H9 (cell line): ENCODE measurements around the gene ARHGAP24. TPM values are rescaled to one million over a fixed set of nuclear protein-coding genes. Genes with fewer than 3 reads are reported as not detected.

Experiments
- DNase-seq: peaks from one replicate; pipeline ENCODE4 v3.0.0-alpha.2; 2017
- H2AFZ ChIP-seq: one replicate; pipeline ENCODE4 v1.6.1; 2013; ENCODE audit warnings: mild to moderate bottlenecking, low read length, control low read depth, moderate library complexity
- H2AK5ac ChIP-seq: 2 replicates; pipeline ENCODE4 v1.6.1; 2013; ENCODE audit warnings: low read length, control low read depth, mixed read lengths; ENCODE audit not compliant: insufficient read length
- H2BK120ac ChIP-seq: one replicate; pipeline ENCODE4 v1.6.1; 2013; ENCODE audit warnings: low read depth, mild to moderate bottlenecking, low read length, control low read depth, inconsistent platforms; ENCODE audit not compliant: poor library complexity, severe bottlenecking
- H2BK12ac ChIP-seq: 2 replicates; pipeline ENCODE4 v1.6.1; 2013; ENCODE audit warnings: low read length, control low read depth, mixed read lengths, low read depth; ENCODE audit not compliant: insufficient read length
- H2BK15ac ChIP-seq: 2 replicates; pipeline ENCODE4 v1.6.1; 2013; ENCODE audit warnings: low read depth, low read length, control low read depth
- H2BK20ac ChIP-seq: one replicate; pipeline ENCODE4 v1.6.1; 2013; ENCODE audit warnings: low read depth, mild to moderate bottlenecking, low read length, control low read depth, inconsistent platforms; ENCODE audit not compliant: poor library complexity, severe bottlenecking
- H2BK5ac ChIP-seq: 2 replicates; pipeline ENCODE4 v1.6.1; 2013; ENCODE audit warnings: low read length, control low read depth, mixed read lengths; ENCODE audit not compliant: insufficient read length
- H3K14ac ChIP-seq: 2 replicates; pipeline ENCODE4 v1.6.1; 2013; ENCODE audit warnings: low read length, control low read depth; ENCODE audit not compliant: insufficient read depth
- H3K18ac ChIP-seq: 2 replicates; pipeline ENCODE4 v1.6.1; 2013; ENCODE audit warnings: low read depth, mild to moderate bottlenecking, mixed read lengths, low read length, control low read depth; ENCODE audit not compliant: insufficient read length
- H3K23ac ChIP-seq: 2 replicates; pipeline ENCODE4 v1.6.1; 2013; ENCODE audit warnings: low read length, control low read depth, mixed read lengths, low read depth; ENCODE audit not compliant: insufficient read length
- H3K23me2 ChIP-seq: 2 replicates; pipeline ENCODE4 v1.6.1; 2013; ENCODE audit warnings: low read depth, mild to moderate bottlenecking, mixed read lengths, low read length, control low read depth; ENCODE audit not compliant: insufficient read length, poor library complexity, severe bottlenecking
- H3K27ac ChIP-seq: 2 replicates; pipeline ENCODE4 v1.5.1; 2013; ENCODE audit warnings: low read length, control low read depth, mixed read lengths, low read depth; ENCODE audit not compliant: insufficient read length
- H3K27me3 ChIP-seq: 2 replicates; pipeline ENCODE4 v1.6.1; 2013; ENCODE audit warnings: low read length, control low read depth, inconsistent platforms; ENCODE audit not compliant: insufficient read depth
- H3K4ac ChIP-seq: 2 replicates; pipeline ENCODE4 v1.6.1; 2013; ENCODE audit warnings: low read depth, mild to moderate bottlenecking, control low read depth, inconsistent platforms, low read length, moderate library complexity
- H3K4me1 ChIP-seq: 2 replicates; pipeline ENCODE4 v1.6.1; 2013; ENCODE audit warnings: low read length, control low read depth, inconsistent platforms; ENCODE audit not compliant: insufficient read depth
- H3K4me2 ChIP-seq: 2 replicates; pipeline ENCODE4 v1.6.1; 2013; ENCODE audit warnings: low read length, control low read depth, mixed read lengths; ENCODE audit not compliant: insufficient read length, insufficient read depth
- H3K56ac ChIP-seq: 2 replicates; pipeline ENCODE4 v1.6.1; 2013; ENCODE audit warnings: low read depth, mild to moderate bottlenecking, mixed read lengths, low read length, control low read depth; ENCODE audit not compliant: insufficient read length
- H3K79me1 ChIP-seq: 2 replicates; pipeline ENCODE4 v1.6.1; 2013; ENCODE audit warnings: low read depth, mild to moderate bottlenecking, moderate library complexity, low read length, control low read depth, inconsistent platforms; ENCODE audit not compliant: insufficient read depth, poor library complexity, severe bottlenecking
- H3K79me2 ChIP-seq: 2 replicates; pipeline ENCODE4 v1.6.1; 2013; ENCODE audit warnings: low read length, control low read depth, inconsistent platforms; ENCODE audit not compliant: insufficient read depth
- H3K9ac ChIP-seq: 2 replicates; pipeline ENCODE4 v1.6.1; 2013; ENCODE audit warnings: low read length, control low read depth, mixed read lengths; ENCODE audit not compliant: insufficient read length; ENCODE audit errors: extremely low read depth
- H3K9me3 ChIP-seq: one replicate; pipeline ENCODE4 v1.6.1; 2013; ENCODE audit warnings: low read depth, low read length, inconsistent platforms; ENCODE audit not compliant: control insufficient read depth
- H3T11ph ChIP-seq: one replicate; pipeline ENCODE4 v1.6.1; 2013; ENCODE audit warnings: mild to moderate bottlenecking, low read length, control low read depth, inconsistent platforms
- H4K20me1 ChIP-seq: one replicate; pipeline ENCODE4 v1.6.1; 2013; ENCODE audit not compliant: control insufficient read depth, insufficient read length, insufficient read depth
- H4K5ac ChIP-seq: 2 replicates; pipeline ENCODE4 v1.6.1; 2013; ENCODE audit warnings: low read depth, mild to moderate bottlenecking, mixed read lengths, low read length, control low read depth; ENCODE audit not compliant: insufficient read length
- H4K8ac ChIP-seq: replicated peaks from 2 replicates; pipeline ENCODE4 v1.6.1; 2013; ENCODE audit warnings: low read length, control low read depth, mixed read lengths, low read depth; ENCODE audit not compliant: insufficient read length
- H4K91ac ChIP-seq: 2 replicates; pipeline ENCODE4 v1.6.1; 2013; ENCODE audit warnings: low read depth, mild to moderate bottlenecking, moderate library complexity, mixed read lengths, low read length, control low read depth; ENCODE audit not compliant: insufficient read length
- H3K27ac Mint-ChIP-seq, 3 experiments: 2 replicates in 2 of 3; 3 replicates in 1 of 3; pipeline ENCODE4 v1.8.0; 2020 to 2021; ENCODE audit warnings: mixed read lengths in 3 of 3, mild to moderate bottlenecking in 1 of 3, moderate library complexity in 1 of 3
- H3K27me3 Mint-ChIP-seq: 2 replicates; pipeline ENCODE4 v1.8.0; 2021; ENCODE audit warnings: low read depth, mild to moderate bottlenecking, moderate library complexity, mixed read lengths
- H3K36me3 Mint-ChIP-seq, 3 experiments: 2 replicates in 2 of 3; 3 replicates in 1 of 3; pipeline ENCODE4 v1.8.0; 2020 to 2021; ENCODE audit warnings: low read depth in 3 of 3, mixed read lengths in 3 of 3; ENCODE audit not compliant: insufficient read depth in 1 of 3
- H3K4me1 Mint-ChIP-seq, 2 experiments: 2 replicates each; pipeline ENCODE4 v1.8.0; 2020; ENCODE audit warnings: mixed read lengths in 2 of 2
- H3K4me3 Mint-ChIP-seq, 2 experiments: 2 replicates in 1 of 2; 3 replicates in 1 of 2; pipeline ENCODE4 v1.8.0; 2020 to 2021; ENCODE audit warnings: mild to moderate bottlenecking in 2 of 2, mixed read lengths in 2 of 2, moderate library complexity in 1 of 2
- H3K9me3 Mint-ChIP-seq, 2 experiments: 2 replicates in 1 of 2; 3 replicates in 1 of 2; pipeline ENCODE4 v1.8.0; 2020; ENCODE audit warnings: mild to moderate bottlenecking in 2 of 2, mixed read lengths in 2 of 2, moderate library complexity in 1 of 2
- CTCF ChIP-seq: fragments of 200-600 bp; sonication (generic); conservative IDR thresholded peaks from 3 replicates; pipeline ENCODE4 v1.8.0; 2021; ENCODE audit warnings: antibody characterized with exemption, mild to moderate bottlenecking
- WGBS: extraction: QIAGEN DNeasy Blood & Tissue Kit; methylation state at CpG from one replicate; pipeline ENCODE4 v1.1.7; 2013; ENCODE audit warnings: missing lambda C conversion rate, low lambda C conversion rate, mixed read lengths; ENCODE audit not compliant: insufficient read length; ENCODE audit errors: extremely low coverage; 5-methylcytosine and 5-hydroxymethylcytosine counted together
- total RNA-seq: library from RNA; stranded (reverse); gene quantifications from 2 replicates; pipeline ENCODE4 v1.2.1, GENCODE V29; 2021

The ARHGAP24 gene
- total RNA-seq, 1 experiment from 2014 or later = 0.37 TPM

- Mint-ChIP-seq H3K9me3 (no peaks in the 10 kb centered on the region), H3K36me3 (no peaks in the 10 kb centered on the region), H3K27me3 (no peaks in the 10 kb centered on the region), H3K4me3 (no peak overlapping the region), H3K27ac (no peak overlapping the region), H3K4me1 (peaks cover 14% of the 10 kb centered on the region in 2 experiments)
- H3T11ph ChIP-seq = no peak overlapping the region
- no peaks in the 10 kb centered on the region; the same call in 1 of the 2 replicates for H3K4me1 ChIP-seq
- H3K23me2 ChIP-seq = no peaks in the 10 kb centered on the region
- H4K91ac ChIP-seq = no peak overlapping the region
- H3K9me3 ChIP-seq = no peaks in the 10 kb centered on the region
- H3K23ac ChIP-seq = no peak overlapping the region
- H3K4ac ChIP-seq = no peak overlapping the region
- DNase-seq = no peak
- WGBS = 100% methylated on average over 1 of the region's 5 CpGs
- no peak overlapping the region for H3K56ac ChIP-seq
- no peak overlapping the region for H3K14ac ChIP-seq
- no peak overlapping the region for H2BK12ac ChIP-seq
- no peak overlapping the region for H2BK15ac ChIP-seq
- no peak overlapping the region for H4K8ac ChIP-seq
- no peak overlapping the region for H3K27ac ChIP-seq
- H2AK5ac ChIP-seq = no peak overlapping the region
- H2BK5ac ChIP-seq = no peak overlapping the region
- no peak overlapping the region for H2BK20ac ChIP-seq
- no peaks in the 10 kb centered on the region for H4K20me1 ChIP-seq
- no peak overlapping the region for H3K4me2 ChIP-seq
- no peak for TF ChIP-seq CTCF
- no peaks in the 10 kb centered on the region for H3K27me3 ChIP-seq
- no peak overlapping the region for H4K5ac ChIP-seq
- H3K79me1 ChIP-seq = no peaks in the 10 kb centered on the region
- H2BK120ac ChIP-seq = no peak overlapping the region
- no peak overlapping the region for H2AFZ ChIP-seq
- no peak overlapping the region for H3K18ac ChIP-seq
- no peak overlapping the region for H3K9ac ChIP-seq
- no peaks in the 10 kb centered on the region for H3K79me2 ChIP-seq
These were observed 267.1 kb downstream of the ARHGAP24 start for GRCh38 chr4:85741921-85742591.
